Hematopoietic multipotent progenitor cell treated with erythropoietin and hydrocortisone succinate and interleukin-3 and kit ligand, for 8 days (in vitro differentiated cells): ENCODE results near the gene SMYD5.
"Not testable (repeated sequence)": the region's sequence is repeated elsewhere in the genome, so short reads cannot be mapped to it uniquely, and the experiment has no call there.

Experiments
- DNase-seq: peaks from one replicate; pipeline ENCODE4 v3.0.0-alpha.2; 2015

Gene SMYD5

DNA sequence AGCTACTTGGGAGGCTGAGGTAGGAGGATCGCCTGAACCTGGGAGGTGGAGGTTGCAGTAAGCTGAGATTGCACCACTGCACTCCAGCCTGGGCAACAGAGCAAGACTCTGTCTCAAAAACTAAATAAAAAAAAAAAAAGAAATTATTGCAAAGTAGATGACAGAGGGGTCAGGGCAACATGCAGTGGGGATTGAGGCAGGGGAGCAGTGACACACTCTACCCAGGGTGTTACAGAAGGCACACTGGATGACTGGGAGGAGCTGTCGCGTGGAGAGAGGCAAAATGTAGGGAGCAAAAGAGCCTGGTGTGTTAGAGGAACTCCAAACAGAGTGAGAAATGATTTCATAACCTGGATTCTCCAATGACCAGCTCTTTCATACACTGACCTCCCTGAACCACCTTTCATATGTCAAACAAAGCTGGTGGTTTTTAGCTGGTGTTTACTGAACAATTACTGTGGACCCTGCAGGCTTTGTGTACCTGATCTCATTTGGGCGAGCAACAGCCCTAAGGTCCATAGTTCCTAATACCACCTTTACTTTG is 48.1 kb downstream of the SMYD5 start:
- no peak for DNase-seq

DNA sequence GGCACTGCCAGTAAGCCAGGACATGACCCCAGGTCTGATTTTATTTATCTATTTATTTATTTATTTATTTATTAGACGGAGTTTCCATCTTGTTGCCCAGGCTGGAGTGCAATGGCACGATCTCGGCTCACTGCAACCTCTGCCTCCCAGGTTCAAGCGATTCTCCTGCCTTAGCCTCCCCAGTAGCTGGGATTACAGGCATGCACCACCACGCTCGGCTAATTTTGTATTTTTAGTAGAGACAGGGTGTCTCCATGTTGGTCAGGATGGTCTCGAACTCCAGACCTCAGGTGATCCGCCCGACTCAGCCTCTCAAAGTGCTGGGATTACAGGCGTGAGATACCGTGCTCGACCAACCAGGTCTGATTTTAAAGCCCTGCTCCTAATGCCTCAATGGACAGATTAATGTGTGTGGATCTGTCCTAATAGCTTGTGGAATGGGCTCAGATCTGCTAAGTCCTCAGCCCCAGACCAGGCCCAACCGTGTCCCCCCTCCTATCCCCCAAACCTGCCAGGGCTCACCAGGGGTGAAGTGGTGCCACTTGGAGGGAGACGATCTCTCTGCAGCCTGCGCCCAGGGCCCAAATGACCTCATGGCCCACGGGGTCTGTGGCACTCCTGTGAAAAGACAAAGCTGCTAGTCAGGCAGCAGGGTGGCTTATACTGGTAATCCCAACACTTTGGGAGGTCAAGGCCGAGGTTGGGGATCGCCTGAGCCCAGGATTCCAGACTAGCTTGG is 48.8 kb downstream of the SMYD5 start:
- not testable (repeated sequence) for DNase-seq

DNA sequence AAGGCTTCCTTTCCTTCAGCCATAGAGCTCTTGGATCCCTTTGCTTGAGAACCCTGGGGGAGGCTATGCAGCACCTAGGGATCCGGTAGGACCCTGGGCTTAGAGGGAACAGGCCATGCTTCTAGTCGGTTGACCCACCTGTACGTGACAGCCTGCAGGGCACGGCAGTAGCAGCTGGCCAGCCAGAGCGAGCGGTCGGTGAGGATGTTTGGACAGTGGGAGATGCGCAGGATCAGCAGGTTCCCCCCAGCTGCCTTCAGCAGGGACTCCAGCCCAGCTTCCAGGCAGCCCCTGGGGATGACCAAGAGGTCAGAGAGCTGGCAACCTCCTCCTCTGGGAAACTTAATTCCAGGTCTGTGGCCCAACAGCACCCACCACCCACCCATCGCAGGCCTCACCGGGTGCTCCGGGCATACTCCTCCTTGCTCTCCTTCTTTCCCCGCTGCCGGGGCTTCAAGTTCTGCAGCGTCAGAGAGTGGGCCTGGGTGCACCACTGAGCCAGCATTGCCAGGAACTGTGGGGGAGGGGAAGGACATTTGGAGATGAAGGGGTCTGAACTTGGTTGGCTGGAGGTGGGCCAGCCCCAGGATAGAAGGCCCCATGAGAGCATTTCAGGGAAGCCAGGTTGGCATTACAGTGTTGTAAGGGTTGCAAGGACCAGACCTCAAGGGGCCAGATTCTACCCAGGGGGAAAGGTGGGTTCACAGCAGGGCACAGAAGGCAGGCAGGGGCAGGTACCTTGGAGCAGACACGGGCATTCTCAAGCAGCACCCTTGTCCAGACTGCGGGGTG is 49.7 kb downstream of the SMYD5 start:
- DNase-seq: no peak

DNA sequence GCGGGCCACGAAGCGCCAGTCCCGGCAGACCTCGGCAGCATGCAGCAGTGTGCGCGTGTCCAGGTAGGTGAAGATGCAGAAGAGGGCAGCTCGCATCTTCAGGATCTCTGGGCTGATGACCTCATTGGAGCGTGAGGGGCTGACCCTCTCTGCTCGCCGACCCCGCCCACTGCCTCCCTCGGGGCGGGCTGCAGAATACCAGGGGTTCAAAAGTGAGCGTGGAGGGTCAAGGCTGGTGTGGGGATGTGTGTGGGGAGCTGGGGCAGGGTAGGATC is 50.2 kb downstream of the SMYD5 start:
- DNase-seq: no peak

DNA sequence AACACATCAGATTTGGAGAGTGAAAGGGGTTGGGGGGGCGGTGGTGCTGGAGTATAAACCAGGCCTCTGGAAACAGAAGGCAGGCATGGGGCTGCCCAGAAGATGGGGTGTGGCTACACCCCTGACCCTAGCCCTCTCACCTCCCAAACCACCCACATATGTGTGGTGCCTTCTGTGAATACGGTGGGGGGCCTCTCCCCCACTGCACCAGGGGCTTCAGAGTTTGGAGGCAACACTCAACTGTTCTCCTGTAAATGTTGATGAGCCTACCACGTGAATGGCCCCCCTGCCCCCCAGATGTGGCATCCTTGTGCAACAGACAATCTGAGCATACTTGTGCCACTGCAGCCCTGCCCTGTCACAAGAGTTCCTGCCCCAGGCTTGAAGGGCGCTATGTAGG is 50.7 kb downstream of the SMYD5 start:
- DNase-seq: no peak

DNA sequence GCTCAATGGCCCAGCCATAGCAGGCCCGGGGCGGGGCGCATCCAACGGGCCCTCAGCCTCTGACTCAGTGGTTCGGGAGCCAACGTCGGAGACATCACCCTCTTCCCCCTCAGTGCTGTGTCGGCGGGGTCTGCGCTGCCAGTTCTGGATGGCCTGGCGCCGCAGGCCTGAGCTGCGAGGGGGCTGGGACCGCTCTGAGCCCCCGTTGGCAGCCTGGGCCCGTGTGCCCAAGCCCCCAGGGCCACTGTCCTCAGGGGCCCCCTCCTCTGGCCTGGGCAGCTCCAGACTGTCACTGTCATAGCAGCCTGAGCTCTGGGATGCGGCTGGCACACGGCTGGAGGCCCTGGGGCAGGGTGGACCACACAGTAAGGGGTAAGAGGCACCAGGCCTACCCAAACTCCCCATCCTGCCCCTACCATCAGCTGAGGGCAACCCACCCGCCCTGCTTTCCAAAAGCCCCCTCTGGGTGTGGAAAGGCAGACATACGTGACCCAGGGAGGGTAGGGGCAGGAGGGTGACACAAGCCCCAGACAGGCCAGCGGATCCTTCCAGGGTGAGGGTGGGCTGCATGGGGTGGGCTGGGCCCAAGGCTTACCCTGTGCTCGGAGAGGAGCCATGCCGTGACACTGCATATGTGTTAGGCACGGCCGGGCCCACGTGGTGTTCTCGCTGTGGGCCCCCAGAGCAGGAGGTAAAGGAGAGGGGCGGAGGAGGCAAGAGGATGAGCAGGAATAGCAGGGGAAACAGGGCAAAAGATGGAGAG is 51.4 kb downstream of the SMYD5 start:
- DNase-seq: no peak

DNA sequence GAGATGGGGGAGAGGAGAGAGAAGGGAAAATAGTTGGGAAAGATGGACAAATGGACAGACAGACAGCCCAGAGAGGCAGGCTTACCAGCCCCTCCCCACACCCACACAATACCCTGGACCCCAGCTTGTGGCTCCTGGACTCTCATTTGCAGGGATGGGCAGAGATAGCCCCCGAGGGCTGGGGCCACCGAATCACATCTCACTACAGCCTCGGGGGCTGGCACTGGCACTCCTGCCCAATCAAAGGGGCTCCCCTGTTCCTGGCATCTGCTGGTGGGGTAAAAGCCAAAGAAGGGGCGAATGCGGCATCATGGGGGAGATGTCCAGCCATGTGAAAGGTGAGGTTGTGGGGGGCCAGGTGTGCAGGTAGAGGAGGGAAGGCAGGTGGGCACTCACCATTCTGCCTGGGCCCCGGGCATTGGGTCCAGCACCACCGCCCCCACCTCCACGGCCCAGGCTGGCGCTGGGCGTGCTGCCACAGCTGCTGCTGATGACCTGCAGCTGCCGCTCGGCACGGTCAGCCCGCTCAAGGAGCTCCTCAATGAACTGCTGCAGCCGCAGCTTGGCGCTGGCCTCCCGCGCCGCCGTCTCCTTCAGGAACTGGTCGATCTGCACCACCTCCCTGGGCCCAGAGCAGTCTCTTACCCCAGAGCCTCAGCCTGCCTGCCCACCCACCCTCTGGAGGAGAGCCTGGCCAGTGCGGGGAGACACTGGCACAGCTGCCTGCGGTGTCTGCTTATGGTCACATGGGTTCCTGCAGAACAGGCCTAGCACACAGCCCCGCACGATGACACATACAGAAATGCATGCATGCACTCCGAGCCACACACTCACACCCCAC is 52.2 kb downstream of the SMYD5 start:
- no peak for DNase-seq

DNA sequence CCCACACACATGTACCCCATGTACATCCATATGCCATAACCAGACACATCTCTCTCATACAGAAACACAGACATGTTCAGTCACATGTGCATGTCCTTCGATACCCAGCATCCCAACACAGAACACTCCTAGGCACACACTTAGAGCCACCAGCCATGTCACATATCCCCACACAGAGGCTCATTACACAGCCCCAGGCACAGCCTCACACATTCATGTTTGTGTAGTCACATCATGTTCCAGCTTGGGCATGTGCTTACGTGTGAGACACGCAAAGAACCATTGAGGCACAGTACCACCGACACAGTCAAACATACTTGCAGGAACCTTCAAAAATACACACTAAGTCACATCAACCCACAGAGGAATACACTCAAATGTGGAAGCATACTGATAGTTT is 53.0 kb downstream of the SMYD5 start:
- DNase-seq: no peak

DNA sequence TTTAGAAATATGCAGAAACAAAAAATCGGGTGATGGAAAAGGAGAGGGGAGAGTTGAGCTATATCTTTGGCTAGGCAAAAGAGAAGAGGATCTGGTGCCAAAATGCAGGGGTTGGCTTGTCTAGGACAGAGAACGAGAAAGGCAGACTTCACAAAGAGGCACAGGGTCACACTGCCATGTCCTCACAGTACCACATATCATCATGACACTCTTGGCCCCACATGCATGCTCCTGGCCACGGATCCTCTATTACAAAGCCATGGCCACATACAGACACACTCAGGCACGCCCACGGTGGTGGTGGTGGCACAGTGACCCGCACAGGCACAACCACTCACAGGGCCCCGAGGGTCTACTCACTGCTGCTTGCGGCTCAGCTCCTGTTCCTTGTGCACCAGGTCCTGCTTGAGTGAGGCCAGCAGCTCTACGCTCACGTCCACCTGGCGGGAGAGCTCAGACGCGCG is 54.4 kb downstream of the SMYD5 start:
- no peak for DNase-seq

DNA sequence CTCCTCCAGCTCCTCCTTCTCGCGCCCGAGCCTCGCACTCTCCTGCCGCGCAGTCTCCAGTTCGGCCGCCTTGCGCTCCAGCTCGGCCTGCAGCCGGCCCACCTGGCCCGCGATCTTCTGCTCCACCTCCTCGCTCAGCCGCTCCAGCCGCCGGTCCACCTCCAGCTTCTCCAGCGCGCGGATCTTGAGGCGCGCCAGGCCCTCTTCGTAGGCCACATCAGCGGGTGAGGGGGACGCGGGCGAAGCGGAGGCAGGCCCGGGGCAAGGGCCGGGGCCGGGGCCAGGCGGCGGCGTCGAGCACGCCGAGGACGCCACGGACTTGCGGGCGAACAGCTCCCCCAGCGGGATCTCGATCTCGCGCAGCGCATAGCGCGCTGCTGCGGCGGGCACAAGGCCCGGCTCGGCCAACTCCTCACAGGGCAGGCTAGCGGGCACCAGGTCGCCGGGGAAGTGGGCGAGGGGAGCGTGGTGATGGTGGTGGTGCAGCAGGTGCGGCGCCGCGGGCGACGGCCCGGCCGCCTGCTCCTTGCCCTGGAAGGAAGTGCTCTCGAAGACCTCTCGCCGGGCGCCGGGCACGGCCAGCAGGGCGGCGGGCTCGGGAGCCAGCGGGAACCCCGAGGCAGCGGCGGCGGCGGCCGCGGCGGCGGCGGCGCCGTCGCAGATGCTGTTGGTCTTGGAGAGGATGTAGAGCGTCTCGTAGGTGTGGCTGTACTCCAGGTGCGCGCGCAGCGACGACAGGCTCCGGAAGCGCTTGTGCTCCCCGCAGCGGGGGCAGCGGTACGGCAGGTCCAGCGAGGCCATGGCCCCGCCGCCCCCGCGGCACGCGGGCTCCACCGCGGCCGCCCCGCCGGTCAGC is 55.0 kb downstream of the SMYD5 start:
- DNase-seq: no peak

DNA sequence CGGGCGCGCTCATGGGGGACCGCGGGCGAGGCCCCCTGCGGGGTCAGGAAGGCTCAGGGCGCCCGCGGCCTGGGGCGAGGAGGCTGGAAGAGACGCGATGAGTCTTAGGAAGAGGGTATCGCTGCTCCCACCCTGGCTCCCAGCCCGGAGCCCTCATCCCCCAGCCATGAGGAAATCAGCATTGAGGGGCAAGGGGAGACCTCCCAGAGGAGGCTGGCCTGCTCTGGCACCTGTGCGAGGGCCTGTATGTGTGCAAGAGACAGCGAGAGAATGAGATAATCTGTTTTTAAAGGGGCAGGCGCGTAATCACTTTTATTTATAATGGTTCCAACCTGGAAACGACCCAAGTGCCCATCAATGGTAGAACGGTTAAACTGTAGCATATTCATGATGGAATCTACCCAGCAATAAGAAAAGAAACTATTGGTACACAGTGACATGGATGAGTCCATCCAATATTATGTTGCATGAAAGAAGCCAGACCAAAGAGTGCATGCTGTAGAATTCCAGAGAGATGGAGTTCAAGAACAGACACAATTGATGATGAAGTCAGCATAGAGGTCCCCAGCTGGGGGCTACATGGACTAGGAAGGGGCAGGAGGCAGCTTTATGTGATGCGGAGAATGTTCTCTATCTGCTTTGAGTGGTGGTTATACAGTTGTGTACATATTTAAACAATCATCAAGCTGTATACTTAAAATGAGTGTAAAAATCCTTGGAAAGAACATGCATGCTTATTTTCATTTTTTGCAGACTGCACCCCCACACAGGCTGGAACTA is 55.8 kb downstream of the SMYD5 start:
- no peak for DNase-seq

DNA sequence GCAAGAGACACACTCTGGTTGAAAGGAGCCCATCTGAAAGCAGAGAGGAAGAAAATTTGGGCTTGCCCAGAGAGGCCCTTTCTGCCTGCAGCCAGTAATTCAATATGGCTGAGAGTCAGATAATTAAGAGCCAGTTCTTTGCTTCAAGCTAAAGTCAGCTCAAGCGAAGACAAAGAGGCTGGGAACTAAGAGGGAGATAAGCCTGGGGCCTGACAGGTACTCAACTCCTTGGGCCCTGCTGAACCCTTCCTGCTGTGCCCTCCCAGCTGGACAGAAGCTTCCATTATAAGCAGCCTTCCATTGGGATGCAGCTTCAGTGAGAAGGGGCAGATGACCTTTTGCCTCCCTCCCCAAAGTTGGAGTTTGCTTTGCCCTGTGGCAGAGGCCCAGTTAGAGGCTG is 58.2 kb downstream of the SMYD5 start:
- DNase-seq: no peak
